Liver (tissue), 9 donors: Measurements from ENCODE around the gene FRMD4B. TPM values are rescaled to one million over a fixed set of nuclear protein-coding genes. Genes with fewer than 3 reads are reported as not detected.

Experiments
- DNase-seq: peaks from one replicate; pipeline ENCODE4 v3.0.0-alpha.2; 2017; ENCODE audit warnings: low spot score
- H3K27ac ChIP-seq, 2 donors: one replicate each; pipeline ENCODE4 v1.7.0; 2013; ENCODE audit warnings: inconsistent platforms in 2 of 2, low read length in 2 of 2, control low read depth in 1 of 2, low read depth in 1 of 2, mild to moderate bottlenecking in 1 of 2
- H3K27me3 ChIP-seq, 4 donors: one replicate each; pipeline versions ENCODE4 v1.6.1 to v1.7.0; 2013; ENCODE audit warnings: low read length in 3 of 4, inconsistent platforms in 1 of 4, mild to moderate bottlenecking in 1 of 4, moderate library complexity in 1 of 4; ENCODE audit not compliant: control insufficient read depth in 4 of 4, insufficient read depth in 4 of 4
- H3K36me3 ChIP-seq, 4 donors: one replicate each; pipeline versions ENCODE4 v1.6.1 to v1.7.0; 2013; ENCODE audit warnings: low read length in 3 of 4, mild to moderate bottlenecking in 3 of 4, low read depth in 1 of 4, moderate library complexity in 1 of 4; ENCODE audit not compliant: control insufficient read depth in 4 of 4, insufficient read depth in 3 of 4
- H3K4me1 ChIP-seq, 4 donors: one replicate each; pipeline versions ENCODE4 v1.6.1 to v1.7.0; 2013; ENCODE audit warnings: low read length in 3 of 4, mild to moderate bottlenecking in 3 of 4, moderate library complexity in 1 of 4; ENCODE audit not compliant: control insufficient read depth in 4 of 4, insufficient read depth in 4 of 4
- H3K4me3 ChIP-seq, 3 donors: one replicate each; pipeline versions ENCODE4 v1.6.1 to v1.7.0; 2013; ENCODE audit warnings: low read length in 3 of 3, control low read depth in 1 of 3, low read depth in 1 of 3, mild to moderate bottlenecking in 1 of 3
- H3K9ac ChIP-seq, 2 donors: one replicate each; pipeline ENCODE4 v1.7.0; 2013; ENCODE audit warnings: low read length in 2 of 2, mild to moderate bottlenecking in 2 of 2, moderate library complexity in 2 of 2, control low read depth in 1 of 2, low read depth in 1 of 2
- H3K9me3 ChIP-seq, 4 donors: one replicate each; pipeline versions ENCODE4 v1.6.1 to v1.7.0; 2013; ENCODE audit warnings: low read length in 3 of 4; ENCODE audit not compliant: control insufficient read depth in 4 of 4
- ATF3 ChIP-seq: IDR thresholded peaks from 2 replicates; pipeline ENCODE4 v1.6.1; 2016; ENCODE audit warnings: antibody characterized with exemption
- CTCF ChIP-seq: fragments of 150-350 bp; IDR thresholded peaks from 2 replicates; pipeline ENCODE4 v1.5.1; 2017; ENCODE audit warnings: improper control_type of control experiment, low read depth, low read length; ENCODE audit not compliant: missing input control
- EGR1 ChIP-seq, 2 donors: IDR thresholded peaks; 2 replicates each; pipeline ENCODE4 v1.6.1; 2016 to 2018; ENCODE audit warnings: antibody characterized with exemption in 2 of 2, low read depth in 2 of 2
- FOXA1 ChIP-seq: IDR thresholded peaks from 2 replicates; pipeline ENCODE4 v1.6.1; 2016; ENCODE audit warnings: antibody characterized with exemption
- FOXA2 ChIP-seq: IDR thresholded peaks from 2 replicates; pipeline ENCODE4 v1.6.1; 2016; ENCODE audit warnings: antibody characterized with exemption
- GABPA ChIP-seq, 2 donors: IDR thresholded peaks in 1 of 2; conservative IDR thresholded peaks in 1 of 2; 2 replicates each; pipeline ENCODE4 v1.6.1; 2016; ENCODE audit warnings: antibody characterized with exemption in 2 of 2, mild to moderate bottlenecking in 1 of 2, moderate library complexity in 1 of 2
- HNF4A ChIP-seq, 2 donors: conservative IDR thresholded peaks; 2 replicates each; pipeline ENCODE4 v1.6.1; 2016; ENCODE audit warnings: antibody characterized with exemption in 2 of 2, mild to moderate bottlenecking in 2 of 2
- HNF4G ChIP-seq: IDR thresholded peaks from 2 replicates; pipeline ENCODE4 v1.6.1; 2016; ENCODE audit warnings: antibody characterized with exemption
- JUND ChIP-seq, 2 donors: IDR thresholded peaks; 2 replicates each; pipeline ENCODE4 v1.6.1; 2016; ENCODE audit warnings: antibody characterized with exemption in 2 of 2
- MAX ChIP-seq: IDR thresholded peaks from 2 replicates; pipeline ENCODE4 v1.6.1; 2016; ENCODE audit warnings: antibody characterized with exemption
- NR2F2 ChIP-seq: IDR thresholded peaks from 2 replicates; pipeline ENCODE4 v1.6.1; 2016; ENCODE audit warnings: antibody characterized with exemption
- REST ChIP-seq: IDR thresholded peaks from 2 replicates; pipeline ENCODE4 v1.6.1; 2016; ENCODE audit warnings: antibody characterized with exemption, mild to moderate bottlenecking
- RXRA ChIP-seq, 2 donors: IDR thresholded peaks; 2 replicates each; pipeline ENCODE4 v1.6.1; 2017 to 2018; ENCODE audit warnings: antibody characterized with exemption in 2 of 2, mild to moderate bottlenecking in 1 of 2
- SP1 ChIP-seq: IDR thresholded peaks from 2 replicates; pipeline ENCODE4 v1.6.1; 2018; ENCODE audit warnings: antibody characterized with exemption, mild to moderate bottlenecking
- TAF1 ChIP-seq: conservative IDR thresholded peaks from 2 replicates; pipeline ENCODE4 v1.6.1; 2016; ENCODE audit warnings: antibody characterized with exemption, mild to moderate bottlenecking
- YY1 ChIP-seq: IDR thresholded peaks from 2 replicates; pipeline ENCODE4 v1.6.1; 2016; ENCODE audit warnings: antibody characterized with exemption, mild to moderate bottlenecking
- WGBS: extraction: QIAGEN DNeasy Blood & Tissue Kit; methylation state at CpG from one replicate; pipeline ENCODE4 v1.1.7; 2013; 5-methylcytosine and 5-hydroxymethylcytosine counted together
- polyA plus RNA-seq, 2 donors: library from polyadenylated mRNA; stranded (reverse) in 1 of 2; unstranded in 1 of 2; fragments of 200-250 nt in 1 of 2; fragments of >200 nt in 1 of 2; fragmentation: Nextera tagmentation in 1 of 2; extraction: Ambion mirVana in 1 of 2; gene quantifications; one replicate each; pipeline versions ENCODE4 v1.2.1 to v1.2.3, GENCODE V29; 2013 to 2015
- total RNA-seq, 2 donors: library from RNA; depleted of rRNA; stranded (reverse); fragments of >200 nt; gene quantifications; one replicate each; pipeline ENCODE4 v1.2.3, GENCODE V29; 2014
- donor health status: healthy.
- donor health status: healthy.
- donor health status: healthy.
- donor health status: healthy.
- donor health status: healthy.

The FRMD4B gene
- total and polyA plus RNA-seq, 4 donors = 7.3 to 22.6 (median 15.0) TPM

- Histone ChIP-seq H3K27me3 (no peaks in the 10 kb centered on the region), H3K4me1 (no peaks in the 10 kb centered on the region), H3K36me3 (no peaks in the 10 kb centered on the region), H3K4me3 (no peak overlapping the region), H3K9me3 (no peaks in the 10 kb centered on the region), H3K9ac (no peak overlapping the region), H3K27ac (no peak overlapping the region)
- 96% methylated on average over 5 of the region's 5 CpGs for WGBS
- TF ChIP-seq RXRA (IDR thresholded peaks at IDR 0.05) (no peak), HNF4G (no peak), EGR1 (IDR thresholded peaks at IDR 0.05; ENCODE audit: low read depth in 2 of 2) (no peak), YY1 (no peak), FOXA1 (no peak), FOXA2 (no peak), JUND (IDR thresholded peaks at IDR 0.05) (no peak), REST (no peak), HNF4A (conservative IDR thresholded peaks at IDR 0.05) (no peak), CTCF (no peak), SP1 (no peak), TAF1 (no peak), MAX (no peak), GABPA (IDR thresholded peaks at IDR 0.05 in 1 of 2, conservative IDR thresholded peaks at IDR 0.05 in 1 of 2) (no peak)
- DNase-seq = no peak
These were observed 95.9 kb downstream of the FRMD4B start for GRCh38 chr3:69290006-69290405.

- WGBS = 82% methylated on average over 12 of the region's 12 CpGs
- TF ChIP-seq MAX (no peak), FOXA2 (no peak), CTCF (no peak), REST (no peak), YY1 (no peak), RXRA (IDR thresholded peaks at IDR 0.05) (no peak), NR2F2 (no peak), SP1 (no peak), HNF4G (no peak), ATF3 (no peak), FOXA1 (no peak), EGR1 (IDR thresholded peaks at IDR 0.05; ENCODE audit: low read depth in 2 of 2) (no peak), TAF1 (no peak), JUND (IDR thresholded peaks at IDR 0.05) (no peak)
These were observed 97.6 kb downstream of the FRMD4B start for GRCh38 chr3:69288161-69288895.

More at GRCh38 chr3:69288161-69288895, 97.6 kb downstream of the FRMD4B start:
- no peaks in the 10 kb centered on the region for H3K36me3 ChIP-seq
- H3K27me3 ChIP-seq = no peaks in the 10 kb centered on the region
- no peak overlapping the region for H3K27ac ChIP-seq
- H3K4me1 ChIP-seq = no peaks in the 10 kb centered on the region
- H3K9me3 ChIP-seq = no peaks in the 10 kb centered on the region
- no peak overlapping the region for H3K9ac ChIP-seq
- H3K4me3 ChIP-seq = no peak overlapping the region
- no peak for DNase-seq
